KBM-7 (cell line): Measurements from ENCODE around the gene NOXA1.
"Not testable (repeated sequence)": the region's sequence is repeated elsewhere in the genome, so short reads cannot be mapped to it uniquely, and the experiment has no call there.

Source experiments
- DNase-seq: peaks from one replicate; pipeline ENCODE4 v3.0.0-alpha.2; 2015
- in situ Hi-C: fragments of 300-500 bp; cut with MboI; formaldehyde crosslinking; loops from 2 replicates; pipeline ENCODE4 v1.14.3; 2020; ENCODE audit warnings: low sequenced_read_pairs, low pct_unique_long_range_greater_than_20kb, mixed read lengths

NOXA1 gene

DNA sequence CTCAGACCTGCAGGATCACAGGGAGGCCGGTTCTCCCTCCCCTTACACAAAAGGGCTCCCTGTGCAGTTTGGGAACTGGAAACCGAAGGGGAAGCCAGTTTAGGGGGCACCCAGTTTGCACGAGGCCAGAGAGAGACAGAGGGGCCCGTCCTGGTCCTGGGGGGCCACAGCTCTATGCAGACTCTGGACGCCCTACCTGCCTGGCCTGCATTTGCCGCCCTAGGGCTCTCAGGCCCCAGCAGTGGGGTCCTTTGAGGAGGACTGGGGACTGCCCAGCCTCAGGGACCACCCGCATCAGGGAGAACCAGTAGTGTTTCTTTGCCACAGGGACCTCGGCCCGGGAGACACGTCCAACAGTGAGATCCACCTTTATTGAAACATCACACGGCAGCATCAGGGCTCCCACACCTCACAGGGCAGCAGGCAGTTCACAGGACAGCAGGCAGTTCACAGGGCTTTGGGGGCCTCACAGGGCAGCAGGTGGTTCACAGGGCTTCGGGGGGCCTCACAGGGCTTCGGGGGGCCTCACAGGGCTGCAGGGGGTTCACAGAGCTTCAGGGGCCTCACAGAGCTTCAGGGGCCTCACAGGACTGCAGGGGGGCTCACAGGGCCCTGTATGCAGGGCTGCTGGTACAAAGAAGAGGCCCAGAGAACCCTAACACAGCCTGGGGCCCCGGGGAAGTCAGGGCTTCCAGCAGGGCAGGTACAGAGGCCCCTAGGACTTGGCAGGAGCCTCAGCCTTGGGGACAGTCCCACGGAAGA lies 36.6 kb downstream of the NOXA1 start:
- in situ Hi-C loops = no loop called here
- no peak for DNase-seq

DNA sequence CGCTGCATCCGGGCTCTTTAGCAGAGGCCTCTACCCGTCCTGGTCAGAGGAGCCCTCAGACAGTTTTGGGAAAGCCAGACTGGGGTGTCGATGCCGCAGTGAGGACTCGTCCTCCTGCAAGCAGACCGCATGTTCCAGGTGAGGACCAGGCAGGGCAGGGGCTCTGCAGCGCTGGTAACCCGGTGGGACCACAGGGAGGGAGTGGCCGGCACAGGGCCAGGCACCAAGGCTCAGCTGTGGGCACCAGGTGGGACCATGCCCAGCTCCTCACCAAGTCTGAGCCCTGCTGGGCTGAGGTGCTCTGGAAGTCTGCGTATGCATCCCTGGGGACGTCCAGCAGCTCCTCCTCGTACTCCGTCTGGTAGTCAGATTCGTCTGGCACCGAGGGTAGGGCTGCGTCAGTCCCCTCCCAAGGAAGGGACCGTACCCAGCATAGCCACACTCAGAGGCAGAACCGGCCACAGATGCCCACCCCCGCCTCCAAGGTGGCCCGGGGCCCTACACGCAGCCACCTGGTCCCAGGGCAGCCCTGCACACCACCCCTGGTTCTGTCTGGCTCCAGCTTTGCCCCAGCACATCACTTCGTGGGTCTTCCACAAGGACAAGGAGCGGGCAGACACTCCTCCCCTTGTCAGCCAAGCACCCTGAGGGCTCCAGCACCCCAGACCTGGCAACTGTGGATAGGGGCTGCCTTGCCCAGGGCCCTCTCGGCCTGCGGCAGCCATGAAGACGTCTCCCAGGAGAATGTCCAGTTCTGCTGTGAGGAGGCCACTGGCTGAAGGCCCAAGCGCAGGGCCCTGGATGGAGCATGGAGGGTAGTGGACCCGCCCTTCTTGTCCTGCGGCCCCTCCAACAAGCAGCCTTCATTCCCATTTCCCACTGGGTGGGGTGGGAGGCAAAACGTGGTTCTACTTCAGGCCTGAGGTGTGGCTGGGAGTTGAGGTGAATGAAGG lies 37.4 kb downstream of the NOXA1 start:
- in situ Hi-C loops = no loop called here
- DNase-seq = no peak

DNA sequence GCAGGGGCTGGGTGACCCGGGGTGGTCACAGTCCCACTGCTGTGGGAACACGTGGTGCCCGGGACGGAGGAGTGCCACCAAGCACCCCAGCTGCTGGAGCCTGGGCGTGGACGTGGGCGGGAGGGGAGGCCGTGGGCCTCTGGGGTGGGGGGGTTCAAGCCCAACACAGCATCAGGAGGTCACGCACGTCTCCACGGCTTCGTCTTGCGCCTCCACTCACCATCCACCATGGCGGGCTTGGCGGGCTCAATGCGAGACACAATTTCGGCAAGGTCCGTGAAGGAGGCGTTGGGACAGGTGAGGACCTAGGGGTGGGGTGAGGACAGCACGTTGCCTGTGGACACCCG lies 38.1 kb downstream of the NOXA1 start:
- in situ Hi-C loops = no loop called here
- no peak for DNase-seq

- in situ Hi-C loops = no loop called here
- DNase-seq = peak; percentile 90
Measured at GRCh38 chr9:137461663-137462395, 38.6 kb downstream of the NOXA1 start.

- in situ Hi-C loops = no loop called here
- no peak for DNase-seq
Measured at GRCh38 chr9:137462396-137462985, 39.3 kb downstream of the NOXA1 start.

- in situ Hi-C loops = no loop called here
- no peak for DNase-seq
Measured at GRCh38 chr9:137462986-137463930, 40.1 kb downstream of the NOXA1 start.

DNA sequence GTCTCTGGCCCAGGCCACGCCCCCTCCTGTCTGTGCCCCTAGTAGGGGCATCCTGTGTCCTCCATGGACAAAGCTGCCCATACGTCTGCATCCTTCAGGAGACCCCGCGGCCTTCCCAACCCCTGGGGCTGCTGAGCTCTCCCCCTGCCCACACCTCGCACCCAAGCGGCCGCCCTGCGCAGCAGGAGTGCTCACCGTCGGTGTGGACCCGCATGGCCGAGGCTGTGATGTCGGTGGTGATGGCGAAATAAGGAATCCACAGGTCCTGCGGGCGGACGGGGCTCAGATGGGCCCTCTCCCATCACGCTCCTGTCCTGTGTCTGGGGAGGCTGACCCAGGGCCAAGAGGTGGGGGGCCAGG lies 40.7 kb downstream of the NOXA1 start:
- in situ Hi-C loops = no loop called here
- DNase-seq = no peak

DNA sequence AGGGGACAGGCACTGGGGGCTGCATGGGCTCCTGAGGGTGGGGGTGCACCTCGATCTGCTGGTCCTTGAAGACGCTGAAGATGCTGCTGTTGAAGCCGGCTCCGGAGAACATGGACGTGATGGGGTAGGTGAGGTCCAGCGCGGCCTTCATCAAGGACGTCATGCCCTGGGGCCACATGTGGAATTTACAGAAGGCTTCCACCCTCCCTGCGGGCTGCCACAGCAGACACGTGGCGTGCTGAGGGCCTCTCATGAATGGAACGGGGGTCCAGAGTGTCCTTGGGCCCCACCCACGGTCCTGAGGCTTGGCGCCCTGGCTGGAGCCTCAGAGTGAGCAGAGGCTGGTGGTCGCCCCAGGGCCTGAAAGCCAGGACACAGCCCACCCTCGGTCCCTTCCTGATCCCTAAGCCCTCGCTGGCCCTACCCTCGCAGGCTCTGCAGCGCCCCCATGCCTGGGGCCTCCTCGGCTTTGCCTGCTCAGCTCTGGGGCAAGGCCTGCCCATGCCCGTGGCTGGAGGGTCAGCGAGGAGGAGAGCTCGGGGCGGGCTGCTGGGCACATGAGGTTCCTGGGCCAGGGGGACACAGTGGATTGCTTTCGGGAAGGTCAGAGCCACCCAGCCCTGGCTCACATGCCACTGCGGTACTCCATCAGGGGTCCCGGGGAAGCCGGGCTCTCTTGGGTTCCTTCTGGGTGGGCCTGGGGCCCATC lies 41.3 kb downstream of the NOXA1 start:
- in situ Hi-C loops = no loop called here
- DNase-seq = no peak

DNA sequence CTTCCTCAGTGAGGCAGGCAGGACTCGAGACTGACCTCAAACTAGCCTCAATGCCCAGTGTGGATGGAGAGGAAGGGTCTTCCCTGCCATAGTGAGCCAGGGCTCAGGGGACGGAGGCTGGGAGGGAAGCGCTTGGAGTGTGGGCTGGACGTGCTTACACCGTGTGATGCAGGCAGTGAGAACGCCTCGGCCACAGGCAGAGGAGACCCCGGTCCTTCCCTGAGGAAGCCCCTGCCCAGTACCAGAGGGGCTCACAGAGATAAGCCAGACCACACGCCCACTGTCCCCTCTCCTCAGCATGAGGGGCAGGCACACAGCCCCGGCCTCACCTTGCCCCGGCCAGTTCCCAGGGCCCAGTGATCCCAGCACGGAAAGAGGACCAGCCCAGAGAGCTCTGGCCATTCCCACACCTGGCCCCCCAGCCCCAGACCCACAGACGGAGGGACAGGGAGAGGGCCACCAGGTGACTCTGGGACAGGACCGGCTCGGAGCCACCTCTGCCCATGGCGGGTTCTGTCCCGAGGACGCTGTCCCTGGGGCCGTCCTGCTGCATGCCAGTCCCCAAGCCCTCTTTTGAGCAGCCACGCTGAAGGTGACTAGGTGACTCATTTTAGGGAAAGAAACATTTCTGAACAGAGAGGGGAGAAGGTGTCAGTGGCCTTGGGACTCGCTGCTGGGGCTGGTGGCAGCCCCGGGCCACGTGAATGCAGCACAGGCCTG lies 42.0 kb downstream of the NOXA1 start:
- in situ Hi-C loops = no loop called here
- no peak for DNase-seq

DNA sequence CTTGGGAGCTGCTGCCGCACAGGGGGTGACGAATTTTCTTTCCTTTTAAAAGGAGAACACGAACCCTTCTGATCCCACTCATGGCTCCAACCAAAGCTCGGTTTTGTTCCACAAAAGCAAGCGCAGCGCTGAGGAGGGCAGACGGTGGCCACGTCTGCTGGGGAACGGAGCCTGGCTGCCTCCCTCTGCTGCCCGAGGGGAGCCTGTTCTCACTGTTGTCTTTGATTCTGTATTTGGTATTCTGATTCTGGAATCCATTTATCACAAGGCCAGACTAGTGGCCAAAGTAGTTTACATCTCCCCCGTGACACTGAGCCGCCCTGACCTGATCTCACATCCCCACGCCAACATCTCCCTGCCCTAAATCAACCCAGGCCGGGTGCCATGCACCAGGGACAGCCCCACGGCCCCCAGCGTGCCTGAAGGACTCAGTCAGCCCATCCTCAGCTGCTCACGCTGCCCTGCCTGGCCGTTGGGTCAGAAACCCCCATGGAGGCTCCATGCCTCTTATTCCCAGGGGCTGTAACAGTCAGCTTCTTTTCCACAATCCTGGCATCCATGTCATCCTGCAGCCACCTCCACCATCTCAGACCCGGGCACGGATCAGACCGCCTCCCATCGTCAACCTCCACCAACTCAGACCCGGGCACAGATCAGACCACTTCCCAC lies 42.7 kb downstream of the NOXA1 start:
- in situ Hi-C loops = no loop called here
- no peak for DNase-seq

DNA sequence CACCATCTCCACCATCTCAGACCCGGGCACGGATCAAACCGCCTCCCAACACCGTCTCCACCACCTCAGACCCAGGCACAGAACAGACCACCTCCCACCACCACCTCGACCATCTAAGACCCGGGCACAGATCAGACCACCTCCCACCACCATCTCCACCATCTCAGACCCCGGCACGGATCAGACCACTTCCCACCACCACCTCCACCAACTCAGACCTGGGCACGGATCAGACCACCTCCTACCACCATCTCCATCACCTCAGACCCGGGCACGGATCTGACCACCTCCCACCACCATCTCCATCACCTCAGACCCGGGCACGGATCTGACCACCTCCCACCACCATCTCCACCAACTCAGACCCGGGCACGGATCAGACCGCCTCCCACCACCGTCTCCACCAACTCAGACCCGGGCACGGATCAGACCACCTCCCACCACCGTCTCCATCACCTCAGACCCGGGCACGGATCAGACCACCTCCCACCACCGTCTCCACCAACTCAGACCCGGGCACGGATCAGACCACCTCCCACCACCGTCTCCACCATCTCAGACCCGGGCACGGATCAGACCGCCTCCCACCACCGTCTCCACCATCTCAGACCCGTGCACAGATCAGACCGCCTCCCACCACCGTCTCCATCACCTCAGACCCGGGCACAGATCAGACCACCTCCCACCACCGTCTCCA lies 43.3 kb downstream of the NOXA1 start:
- in situ Hi-C loops, DNase-seq: not testable (repeated sequence)

- in situ Hi-C loops = no loop called here
- DNase-seq = no peak
Measured at GRCh38 chr9:137467161-137467581, 44.0 kb downstream of the NOXA1 start.

- no peak for DNase-seq
- in situ Hi-C loops = no loop called here
Measured at GRCh38 chr9:137467896-137468295, 44.7 kb downstream of the NOXA1 start.

DNA sequence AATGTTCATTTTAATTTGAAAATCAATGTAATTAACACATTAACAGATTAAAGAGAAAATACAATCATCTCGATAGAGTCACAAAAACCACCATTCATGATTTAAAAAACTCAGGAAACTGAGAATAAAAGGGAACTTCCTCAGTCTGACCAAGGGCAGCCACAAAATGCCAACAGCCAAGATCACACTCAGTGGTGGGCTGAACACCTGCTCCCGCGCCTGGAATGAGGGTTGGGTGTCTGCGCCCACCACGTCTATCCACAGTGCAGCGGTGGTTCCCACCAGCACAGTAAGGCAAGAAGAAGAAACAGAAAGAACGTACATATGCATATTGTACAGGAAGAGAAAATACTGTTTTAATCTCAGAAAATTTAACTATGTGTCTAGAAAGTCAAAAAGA lies 47.6 kb downstream of the NOXA1 start:
- peak; percentile 56 for DNase-seq
- in situ Hi-C loops = no loop called here

GRCh38 chr9:137474271-137474670 lies 51.1 kb downstream of the NOXA1 start:
- in situ Hi-C loops = no loop called here
- no peak for DNase-seq

DNA sequence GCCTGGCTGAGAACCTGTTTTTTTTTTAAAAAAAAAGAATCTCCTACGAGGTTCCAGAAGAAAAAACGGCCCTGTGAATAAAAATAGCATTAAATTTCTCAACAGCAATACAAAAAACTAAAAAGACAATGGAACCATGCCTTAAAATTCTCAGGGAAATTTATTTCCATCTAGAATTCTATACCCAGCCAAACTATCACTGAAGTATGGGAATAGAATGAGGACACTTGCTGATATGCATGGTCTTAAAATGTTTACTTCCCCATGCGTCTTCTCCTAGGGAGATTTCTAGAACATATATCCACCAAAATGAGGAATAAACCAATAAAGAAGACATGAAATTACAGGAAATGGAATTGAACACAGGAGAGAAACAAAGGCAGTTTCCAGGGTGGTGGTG lies 52.5 kb downstream of the NOXA1 start:
- in situ Hi-C loops = no loop called here
- no peak for DNase-seq
